ENCODE results near the gene EXPH5.
"Not testable (repeated sequence)": the region's sequence is repeated elsewhere in the genome, so short reads cannot be mapped to it uniquely, and the experiment has no call there.

The EXPH5 gene, protein sequence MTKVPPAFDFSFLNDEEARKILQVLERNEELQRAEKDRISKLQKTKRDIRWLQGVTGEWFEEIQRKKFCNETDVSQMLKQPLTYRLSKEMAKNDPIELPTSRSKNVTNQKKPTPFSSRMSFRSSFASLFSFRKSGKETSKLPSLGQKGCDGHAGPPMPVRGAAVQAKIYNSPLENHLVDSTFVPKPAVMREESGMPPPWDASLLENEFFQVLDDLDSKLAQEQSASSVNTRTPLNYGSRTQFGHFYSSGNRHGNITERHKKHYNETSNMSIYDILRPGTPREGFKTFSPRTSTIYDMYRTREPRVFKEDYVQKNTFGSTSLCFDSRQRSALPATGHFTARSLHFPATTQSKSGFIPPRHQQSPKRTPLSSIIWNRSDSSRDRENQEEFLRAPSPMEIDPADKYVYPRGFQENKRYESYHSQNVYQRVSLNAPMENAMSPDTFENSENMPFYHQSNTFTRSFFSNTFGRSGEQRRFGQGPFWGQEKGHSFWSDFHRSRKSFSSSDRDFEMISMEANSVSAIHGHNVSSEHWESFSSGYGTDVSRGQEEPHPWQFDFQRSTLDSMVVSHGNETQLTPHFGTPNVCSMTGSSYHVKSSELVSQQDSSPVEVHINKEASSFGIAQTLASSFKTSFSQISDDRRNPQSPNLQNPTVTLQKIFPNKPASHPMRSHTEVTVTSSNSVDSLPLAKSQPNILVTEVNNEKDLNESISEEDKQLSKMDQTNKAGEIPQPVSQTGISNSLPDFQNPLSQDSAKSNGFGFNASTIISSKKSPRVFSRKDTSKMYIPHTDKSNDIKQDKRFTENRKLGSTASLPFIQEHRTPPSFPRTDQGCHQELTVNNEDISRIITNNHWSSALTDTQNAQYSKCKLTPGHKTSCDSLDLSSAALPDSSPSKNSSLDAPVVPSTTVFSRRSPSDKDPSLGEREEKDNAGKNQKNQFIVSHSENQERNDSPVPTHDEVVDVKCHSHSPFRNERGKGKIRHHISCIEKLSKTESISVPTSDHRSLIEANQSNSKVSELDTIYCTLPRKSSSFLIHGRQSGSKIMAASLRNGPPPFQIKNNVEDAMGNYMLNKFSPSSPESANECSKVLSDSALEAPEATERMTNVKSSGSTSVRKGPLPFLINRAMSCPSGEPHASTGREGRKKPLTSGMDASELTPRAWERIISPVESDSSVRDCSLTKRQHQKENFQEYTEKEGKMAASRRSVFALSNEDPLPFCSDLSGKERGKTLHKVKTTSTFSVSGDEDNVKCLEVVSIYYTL (N-terminal part only)

DNA sequence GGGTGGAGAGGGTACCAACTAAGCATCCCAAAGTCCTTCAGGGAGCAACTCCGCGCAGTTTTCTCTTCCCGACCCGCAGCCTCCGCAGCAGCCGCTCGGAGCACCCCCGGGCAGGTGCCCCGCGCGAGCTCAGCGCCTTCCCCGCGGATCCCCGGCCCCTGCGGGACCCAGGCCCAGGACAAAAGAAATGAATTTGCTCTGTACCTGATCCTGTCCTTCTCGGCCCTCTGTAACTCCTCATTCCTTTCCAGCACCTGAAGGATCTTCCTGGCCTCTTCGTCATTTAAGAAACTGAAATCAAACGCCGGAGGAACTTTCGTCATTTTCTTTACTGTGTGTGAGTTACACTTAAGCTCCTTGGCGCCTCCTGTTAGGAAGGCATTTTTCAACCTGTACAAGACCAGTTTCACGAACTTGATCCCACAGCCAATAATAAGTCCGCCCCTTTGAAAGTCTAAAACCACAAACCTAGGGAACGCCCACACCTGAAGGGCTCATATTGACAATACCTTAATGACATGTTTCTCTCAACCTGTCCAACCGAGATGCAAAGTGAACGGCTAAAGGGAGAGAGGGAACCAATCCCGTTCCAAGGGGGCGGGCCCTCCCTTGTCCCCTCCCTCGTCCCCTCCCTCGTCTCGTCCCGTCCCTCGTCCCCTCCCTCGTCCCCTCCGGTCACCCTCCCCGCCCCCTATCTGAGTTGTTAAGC is at the start of gene EXPH5:
EXPH5 (minus strand) TSS at position 555 of the 709 bp plus-strand sequence; CDS start at position 323, 232 bp downstream.
- peak; percentile 80 for DNase-seq (ENCODE audit: low read depth)

DNA sequence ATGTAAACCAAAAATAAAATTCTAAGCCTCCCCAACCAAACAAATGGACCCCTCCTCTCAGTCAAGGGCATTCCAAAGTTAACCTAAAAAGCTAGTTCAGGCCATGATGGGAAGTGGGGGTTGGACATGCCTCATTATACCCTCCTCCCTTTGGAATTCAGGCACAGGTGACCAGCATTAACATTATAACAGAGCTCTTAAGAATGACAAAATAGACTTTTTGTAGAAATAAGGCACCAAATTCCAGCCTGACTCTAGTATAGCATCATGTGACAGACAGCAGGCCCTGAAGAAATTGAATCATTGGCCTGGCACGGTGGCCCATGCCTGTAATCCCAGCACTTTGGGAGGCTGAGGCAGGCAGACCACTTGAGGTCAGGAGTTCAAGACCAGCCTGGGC is 48.2 kb upstream of the EXPH5 start:
- DNase-seq (ENCODE audit: low read depth), result not testable (repeated sequence)

DNA sequence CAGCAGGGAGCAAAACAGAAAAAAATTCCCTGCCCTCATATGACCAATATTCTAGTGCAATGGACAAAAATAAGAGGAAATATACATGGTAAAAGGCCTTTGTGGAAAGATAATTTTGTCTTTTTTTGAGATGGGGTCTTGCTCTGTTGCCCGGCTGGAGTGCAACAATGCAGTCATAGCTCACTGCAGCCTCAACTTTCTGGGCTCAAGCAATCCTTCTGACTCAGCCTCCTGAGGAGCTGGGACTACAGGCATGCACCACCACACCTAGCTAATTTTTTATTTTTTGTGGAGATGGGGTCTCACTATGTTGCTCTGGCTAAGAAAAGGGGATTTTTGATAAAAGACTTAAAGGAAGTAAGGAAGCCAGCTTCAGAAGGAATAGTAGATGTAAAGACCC is 45.6 kb upstream of the EXPH5 start:
- no peak for DNase-seq (ENCODE audit: low read depth)

DNA sequence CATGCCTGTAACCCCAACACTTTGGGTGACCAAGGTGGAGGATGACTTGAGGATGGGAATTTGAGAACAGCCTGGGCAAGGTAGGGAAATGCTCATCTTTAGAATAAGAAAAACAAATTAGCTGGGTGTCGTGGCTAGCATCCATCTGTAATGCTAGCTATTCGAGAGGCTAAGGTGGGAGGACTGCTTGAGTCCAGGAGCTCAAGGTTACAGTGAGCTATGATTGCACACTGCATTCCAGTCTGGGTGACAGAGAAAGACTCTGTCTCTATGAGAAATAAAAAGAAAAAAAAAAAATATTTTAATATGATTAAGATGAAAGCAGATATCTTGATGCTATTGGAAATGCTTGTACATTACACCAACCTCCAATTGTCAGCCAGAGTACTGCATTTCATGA is 42.7 kb upstream of the EXPH5 start:
- DNase-seq (ENCODE audit: low read depth), result no peak

DNA sequence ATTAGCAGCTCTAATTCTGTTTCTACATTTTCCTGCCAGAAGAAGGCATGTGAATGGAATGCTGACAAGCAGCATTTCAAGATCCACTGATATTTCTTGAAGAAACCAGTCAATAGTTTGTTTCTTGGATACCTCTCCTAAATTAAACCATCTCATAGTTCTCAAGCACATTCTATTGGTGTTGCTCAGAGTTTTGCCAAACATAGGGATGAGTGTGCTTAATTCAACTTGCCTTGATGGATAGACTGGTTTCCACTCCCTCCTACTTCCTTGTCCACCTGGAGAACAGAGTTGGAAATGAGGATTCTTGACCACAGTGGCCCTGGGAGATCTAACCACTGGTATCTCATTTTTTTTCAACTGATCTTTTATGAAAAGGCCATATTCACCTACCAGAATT is 41.5 kb upstream of the EXPH5 start:
- DNase-seq (ENCODE audit: low read depth), result no peak

DNA sequence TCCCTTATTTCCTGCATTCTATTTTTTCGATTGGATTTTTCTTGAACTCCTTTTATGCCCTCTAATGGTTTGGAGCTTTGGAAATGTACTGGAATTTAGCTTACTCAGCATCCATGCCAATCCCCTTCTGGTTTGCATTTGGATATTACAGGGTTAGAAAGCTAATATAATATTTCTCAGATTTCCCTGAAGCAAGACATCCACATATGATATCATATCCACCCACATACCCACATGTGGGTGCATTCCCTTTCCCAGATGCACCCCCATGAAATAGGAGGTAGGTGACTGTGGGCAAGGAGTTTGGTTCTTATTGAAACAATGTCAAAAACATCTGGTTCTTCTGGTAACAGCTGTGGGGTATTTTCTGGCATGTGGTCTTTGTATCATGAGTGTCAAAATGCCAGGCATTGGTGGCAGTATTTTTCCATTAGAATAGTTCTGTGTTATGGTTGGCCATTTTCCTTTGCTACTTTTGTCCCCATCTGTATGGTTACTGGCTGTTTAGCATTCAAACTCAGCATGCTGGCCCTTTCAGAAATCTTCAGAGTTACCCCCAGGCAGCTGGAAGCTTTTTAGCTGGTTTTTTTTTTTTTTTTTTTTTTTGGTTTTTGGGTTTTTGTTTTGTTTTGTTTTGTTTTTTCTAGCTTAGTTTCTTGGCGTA is 38.6 kb upstream of the EXPH5 start:
- DNase-seq (ENCODE audit: low read depth), result no peak

DNA sequence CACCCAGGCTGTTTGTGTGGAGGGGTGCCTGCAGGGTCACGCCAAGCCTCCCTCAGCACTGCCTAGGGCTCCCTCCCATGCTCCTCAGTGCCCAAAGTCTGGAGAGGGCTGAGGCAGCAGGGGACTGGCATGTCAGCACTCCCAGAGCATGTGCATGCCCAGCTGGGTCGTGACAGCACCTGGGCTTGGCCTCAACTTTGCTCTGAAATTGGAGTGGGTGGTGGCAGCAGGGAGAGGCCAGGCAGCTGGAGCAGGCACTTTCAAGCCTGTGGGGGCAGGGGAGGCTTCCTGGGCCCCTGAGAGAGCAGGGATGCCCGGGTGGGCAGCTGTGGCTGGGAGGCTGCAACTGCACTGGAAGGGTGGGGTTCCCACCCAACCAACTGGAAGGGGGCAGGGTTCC is 35.7 kb upstream of the EXPH5 start:
- no peak for DNase-seq (ENCODE audit: low read depth)

DNA sequence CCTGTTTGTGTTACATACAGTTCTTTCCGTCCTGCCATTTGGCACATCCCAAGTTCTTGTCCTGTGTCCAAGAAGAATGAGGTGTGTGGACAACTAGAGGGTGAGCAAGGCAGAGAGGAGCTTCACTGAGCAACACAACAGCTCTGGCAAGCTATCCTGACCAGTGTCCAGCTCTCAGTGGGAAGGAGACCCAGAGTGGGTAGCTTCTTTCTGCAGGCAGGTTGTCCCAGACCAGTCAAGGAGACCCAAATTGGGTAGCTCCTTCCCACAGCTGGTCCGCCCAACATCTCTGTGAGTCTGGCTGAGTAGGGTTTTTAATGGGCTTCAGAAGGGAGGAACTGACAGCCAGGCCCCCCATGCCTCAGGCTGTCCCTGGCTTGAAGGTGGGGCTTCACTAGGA is 35.2 kb upstream of the EXPH5 start:
- DNase-seq (ENCODE audit: low read depth), result no peak

DNA sequence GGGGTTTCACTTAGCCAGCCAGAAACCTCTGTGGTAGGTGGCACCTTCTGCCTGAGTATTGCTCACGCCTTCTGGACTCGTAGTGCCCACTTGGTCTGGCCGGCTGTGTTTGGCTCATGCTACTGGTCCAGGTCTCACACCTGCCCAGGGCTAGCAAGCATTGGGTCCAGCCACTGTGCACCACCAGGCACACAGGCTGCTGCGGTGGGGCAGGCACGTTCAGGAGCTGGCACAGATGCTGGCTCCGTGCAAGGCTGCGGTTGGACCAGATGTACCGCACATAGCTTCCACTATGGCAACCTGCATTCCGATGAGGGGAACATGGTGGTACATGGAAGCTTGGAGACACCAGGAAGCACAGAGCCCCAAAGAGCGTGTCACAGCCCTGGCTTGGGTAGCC is 34.8 kb upstream of the EXPH5 start:
- no peak for DNase-seq (ENCODE audit: low read depth)

DNA sequence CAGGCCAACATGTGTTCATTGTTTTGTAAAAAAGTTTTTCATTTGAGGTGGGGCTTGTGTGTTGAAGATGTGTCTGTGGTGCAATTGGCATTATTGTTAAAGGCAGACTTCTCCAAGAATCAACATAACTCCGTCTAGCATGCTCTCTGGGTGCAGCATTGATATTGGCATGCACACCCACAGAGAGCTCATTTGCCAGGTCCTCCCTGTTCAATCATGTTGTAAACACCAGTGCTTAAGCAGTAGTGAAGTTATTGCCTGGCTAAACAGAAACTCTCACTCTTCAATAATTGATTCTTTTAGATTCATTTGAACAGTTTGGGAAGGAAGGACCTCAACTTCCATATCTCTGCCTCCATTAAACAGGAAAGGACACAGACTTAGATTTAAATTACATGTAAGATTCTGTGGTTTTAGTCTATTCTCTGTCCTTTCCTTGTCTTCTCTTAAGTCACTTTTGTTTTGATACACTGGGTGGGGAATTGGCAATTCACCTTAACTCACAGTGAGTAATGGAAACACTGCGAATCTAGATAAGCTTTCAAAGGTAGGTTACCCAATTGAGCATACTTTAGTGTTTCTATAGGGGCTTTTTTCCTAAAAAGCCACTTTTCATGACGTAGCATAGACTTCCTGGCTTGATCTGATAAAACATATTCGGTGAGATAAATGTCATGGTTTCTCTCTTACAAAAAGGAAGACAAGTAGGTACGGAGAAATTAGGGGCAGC is 30.8 kb upstream of the EXPH5 start:
- no peak for DNase-seq (ENCODE audit: low read depth)

DNA sequence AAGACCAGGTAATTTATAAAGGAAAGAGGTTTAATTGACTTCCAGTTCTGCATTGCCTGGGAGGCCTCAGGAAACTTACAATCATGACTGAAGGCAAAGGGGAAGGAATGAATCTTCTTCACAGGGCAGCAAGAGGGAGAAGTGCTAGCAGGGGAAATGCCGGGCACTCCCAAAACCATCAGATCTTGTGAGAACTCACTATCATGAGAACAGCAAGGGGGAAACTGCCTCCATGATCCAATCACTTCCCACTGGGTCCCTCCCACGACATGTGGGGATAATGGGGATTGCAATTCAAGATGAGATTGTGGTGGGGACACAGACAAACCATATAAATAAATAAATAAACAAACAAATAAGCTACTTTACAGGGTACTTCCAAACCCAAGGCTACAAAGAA is 28.8 kb upstream of the EXPH5 start:
- DNase-seq (ENCODE audit: low read depth), result no peak

DNA sequence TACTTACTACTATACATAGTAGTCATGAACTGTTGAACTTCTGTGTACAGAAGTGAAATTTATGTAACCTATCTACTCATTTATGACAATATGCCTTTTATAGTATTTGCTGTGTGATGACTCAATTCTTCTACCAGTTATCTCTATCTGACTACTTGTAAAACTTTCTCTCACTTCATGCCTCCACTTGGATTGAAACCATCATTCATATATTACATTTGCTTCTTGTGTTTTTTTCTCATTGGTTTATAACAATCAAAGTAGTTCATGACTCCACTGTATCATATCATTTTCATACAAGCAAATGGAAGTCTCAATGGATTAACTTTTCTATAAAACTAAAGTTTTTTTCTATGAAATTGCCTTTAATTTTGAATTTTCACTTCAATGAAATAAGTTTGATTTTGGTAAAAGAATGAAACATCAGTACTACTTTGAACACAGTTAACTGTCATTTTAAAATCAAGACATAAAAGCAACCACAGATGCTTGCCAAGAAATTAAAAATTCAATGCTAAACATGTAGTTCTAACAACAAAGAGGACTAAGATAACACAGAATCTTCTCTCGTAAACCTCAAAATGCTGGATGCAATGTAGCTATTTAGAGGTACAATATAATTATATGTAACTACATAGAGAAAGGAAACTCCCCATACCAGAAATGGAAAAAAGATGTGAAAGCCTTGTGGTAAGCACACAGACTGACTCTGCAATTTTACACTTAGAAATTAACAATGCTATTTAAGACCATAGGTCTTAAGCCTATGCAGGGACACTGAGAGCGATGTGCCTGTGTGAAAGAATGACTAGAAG is 27.6 kb upstream of the EXPH5 start:
- no peak for DNase-seq (ENCODE audit: low read depth)

DNA sequence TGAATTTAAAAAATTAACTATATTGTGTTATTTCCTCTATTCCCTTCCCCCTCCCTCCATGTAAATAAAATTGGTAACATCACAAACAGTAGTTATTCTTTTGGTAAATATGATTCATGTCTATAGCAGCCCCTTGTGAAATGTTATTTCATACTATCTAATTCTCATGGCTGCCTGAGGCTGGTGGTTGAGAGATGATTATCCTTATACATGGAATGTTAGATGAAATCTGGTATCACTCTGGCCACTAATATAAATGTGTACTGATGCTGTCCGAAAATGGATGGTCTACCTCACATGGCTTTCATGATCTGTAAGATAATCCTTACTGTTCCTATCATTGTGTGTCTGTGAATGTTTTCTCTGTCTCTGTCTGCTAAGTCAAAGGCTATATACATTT is 25.0 kb upstream of the EXPH5 start:
- DNase-seq (ENCODE audit: low read depth), result no peak

DNA sequence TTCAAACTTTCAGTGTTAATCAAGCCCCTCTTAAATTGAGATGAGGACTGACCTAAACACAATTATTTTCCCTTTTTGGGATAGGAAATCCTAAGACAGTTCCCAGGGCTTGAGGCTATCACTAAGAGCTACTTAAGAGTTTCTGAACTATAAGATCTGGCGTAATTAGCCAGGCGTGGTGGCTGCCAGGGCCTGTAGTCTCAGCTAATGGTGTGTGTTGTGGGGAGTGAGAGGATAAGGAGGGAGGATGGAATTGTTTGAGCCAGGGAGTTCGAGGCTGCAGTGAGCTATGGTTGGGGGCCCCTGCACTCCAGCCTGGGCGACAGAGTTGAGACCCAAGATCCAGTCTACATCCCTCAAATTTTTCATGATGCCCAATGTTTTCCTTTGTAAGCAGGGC is 23.5 kb upstream of the EXPH5 start:
- no peak for DNase-seq (ENCODE audit: low read depth)

DNA sequence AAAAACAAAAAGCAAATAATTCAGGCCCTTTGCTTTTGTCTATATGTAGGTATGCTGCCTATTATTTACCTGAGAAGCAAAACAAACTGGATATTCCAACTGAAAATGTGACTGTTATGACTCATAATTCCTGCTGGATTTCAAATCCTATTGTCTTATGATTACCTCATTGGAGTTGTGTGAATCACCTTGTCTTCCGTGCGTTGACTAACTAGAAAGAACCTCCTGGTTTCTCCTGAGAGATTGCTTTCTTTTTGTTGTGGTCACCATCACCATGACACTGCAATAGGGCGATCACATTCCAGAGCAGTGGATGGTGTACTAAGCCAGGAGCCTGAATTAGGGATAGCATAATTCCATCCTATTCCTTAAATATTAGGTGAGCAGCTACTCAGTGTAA is 23.0 kb upstream of the EXPH5 start:
- DNase-seq (ENCODE audit: low read depth), result no peak

DNA sequence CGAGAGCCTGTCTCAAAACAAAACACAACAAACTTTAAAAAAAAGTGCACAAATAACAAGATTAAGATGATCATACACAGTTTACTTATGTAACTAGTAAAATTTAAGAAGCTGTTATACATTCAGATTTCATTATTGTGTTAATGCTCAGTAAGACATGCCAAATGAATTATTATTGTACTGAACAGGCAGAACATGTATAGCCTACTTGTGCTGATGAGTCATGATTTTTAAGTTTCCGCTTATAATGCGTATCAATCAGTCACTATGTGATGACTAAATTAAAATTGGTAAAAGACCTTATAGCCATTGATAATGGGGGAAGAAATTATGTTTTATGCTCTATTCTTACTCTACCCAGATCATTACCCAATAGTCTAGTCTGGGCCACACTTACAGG is 20.5 kb upstream of the EXPH5 start:
- DNase-seq (ENCODE audit: low read depth), result no peak

DNA sequence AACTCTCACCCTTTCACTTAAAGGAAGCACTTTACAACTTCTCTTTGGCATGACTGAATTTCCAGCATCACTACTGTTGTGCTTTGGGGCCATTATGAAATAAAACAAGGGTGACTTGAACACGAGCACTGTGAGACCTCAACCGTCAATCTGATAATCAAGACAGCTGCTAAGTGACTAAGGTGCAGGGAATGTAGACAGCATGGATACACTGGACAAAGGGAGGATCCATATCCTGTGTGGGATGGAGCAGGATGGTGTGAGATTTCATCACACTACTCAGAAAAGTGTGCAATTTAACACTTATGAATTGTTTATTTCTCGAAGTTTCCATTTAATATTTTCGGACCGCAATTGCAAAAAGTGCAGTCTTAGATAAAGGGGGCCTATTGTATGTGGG is 16.1 kb upstream of the EXPH5 start:
- no peak for DNase-seq (ENCODE audit: low read depth)

DNA sequence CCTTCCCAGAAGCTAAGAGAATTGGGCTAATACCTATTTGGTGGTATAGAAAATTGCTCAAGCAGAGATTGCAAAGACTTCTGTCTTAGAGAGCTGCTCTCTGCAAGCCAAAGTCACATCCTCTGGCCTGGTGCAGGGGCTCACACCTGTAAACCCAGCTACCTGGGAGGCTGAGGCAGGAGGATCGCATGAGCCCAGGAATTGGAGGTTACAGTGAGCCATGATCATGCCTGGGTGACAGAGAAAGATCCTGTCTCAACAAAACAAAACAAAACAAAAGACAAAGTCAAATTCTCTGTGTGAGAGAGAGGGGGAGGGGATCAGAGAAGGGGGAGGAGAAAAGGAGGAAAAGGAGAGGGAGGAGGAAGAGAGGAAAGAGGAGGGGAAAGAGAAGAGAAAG is 15.0 kb upstream of the EXPH5 start:
- DNase-seq (ENCODE audit: low read depth), result no peak

DNA sequence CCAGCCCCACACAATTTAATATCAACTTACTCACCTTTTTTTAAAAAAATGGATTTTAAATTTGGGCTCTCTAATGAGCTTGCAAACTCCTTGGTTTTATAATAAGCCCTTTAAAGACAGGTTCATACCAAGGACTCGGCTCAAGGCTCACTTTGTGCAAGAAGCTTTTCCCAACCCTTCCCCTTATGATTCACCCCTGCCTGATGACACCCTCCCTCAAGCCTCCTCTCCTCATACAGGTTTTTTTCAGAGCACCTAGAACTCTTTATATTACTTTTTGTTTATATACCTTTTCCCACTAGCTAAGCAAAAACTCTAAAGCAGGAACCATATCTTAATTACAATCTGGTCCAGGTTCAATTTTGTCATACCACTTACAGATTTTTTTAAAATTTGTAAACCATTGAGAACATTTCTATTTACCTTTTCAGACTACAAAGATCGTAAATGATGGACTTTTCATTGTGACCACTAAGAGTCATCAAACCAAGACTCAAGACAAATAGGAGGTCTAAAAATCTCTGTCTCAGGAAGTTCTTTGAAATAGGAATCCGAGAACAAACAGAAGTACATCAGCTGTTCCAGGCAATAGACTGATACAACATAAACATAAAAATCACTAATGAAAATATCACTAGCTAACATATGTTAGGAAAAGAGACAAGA is 13.1 kb upstream of the EXPH5 start:
- no peak for DNase-seq (ENCODE audit: low read depth)

Measured in stimulated activated CD8-positive, alpha-beta memory T cell treated with anti-CD3 and anti-CD28 coated beads, Interleukin-4, amount 100 ng/mL, for 24 hours (primary cell).